GM08714 (cell line): ENCODE data around the gene PLD4.

Experiments used
- H3K4me3 ChIP-seq: fragments of 200-500 bp; sonication (Bioruptor generic); 2 replicates; pipeline ENCODE4 v1.5.1; 2014; ENCODE audit warnings: mild to moderate bottlenecking, low read length, inconsistent platforms
- ZNF274 ChIP-seq: IDR thresholded peaks from 2 replicates; pipeline ENCODE4 v1.6.1; 2012; ENCODE audit warnings: mild to moderate bottlenecking, low read depth, low read length

Gene PLD4

GRCh38 chr14:104972301-104973134 lies 47.8 kb downstream of the PLD4 start:
- TF ChIP-seq ZNF274, result no peak
- H3K4me3 ChIP-seq, result no peak overlapping the region

GRCh38 chr14:104973135-104973384 lies 48.4 kb downstream of the PLD4 start:
- H3K4me3 ChIP-seq, result no peak overlapping the region
- no peak for TF ChIP-seq ZNF274

GRCh38 chr14:104973385-104974145 lies 48.9 kb downstream of the PLD4 start:
- no peak overlapping the region for H3K4me3 ChIP-seq
- no peak for TF ChIP-seq ZNF274

DNA sequence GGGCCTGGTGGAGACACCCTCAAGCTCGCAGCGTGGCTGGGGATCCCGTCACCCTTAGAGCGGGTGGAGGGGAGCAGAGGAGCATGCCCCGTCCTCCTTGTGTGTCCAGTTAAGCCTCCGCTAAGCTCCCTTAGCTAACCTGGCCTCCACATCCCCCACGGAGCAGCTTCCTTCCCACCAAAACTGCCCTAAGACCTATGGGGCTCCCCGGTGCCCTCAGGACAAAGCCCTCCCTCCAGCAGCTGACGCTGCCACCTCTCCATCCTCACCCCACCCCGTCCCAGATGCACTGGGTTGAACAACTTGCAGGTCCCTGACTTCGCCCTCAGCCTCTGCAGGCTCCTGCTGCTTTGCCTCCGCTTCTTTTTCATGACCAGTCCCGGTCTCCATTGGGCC lies 49.5 kb downstream of the PLD4 start:
- no peak for TF ChIP-seq ZNF274

DNA sequence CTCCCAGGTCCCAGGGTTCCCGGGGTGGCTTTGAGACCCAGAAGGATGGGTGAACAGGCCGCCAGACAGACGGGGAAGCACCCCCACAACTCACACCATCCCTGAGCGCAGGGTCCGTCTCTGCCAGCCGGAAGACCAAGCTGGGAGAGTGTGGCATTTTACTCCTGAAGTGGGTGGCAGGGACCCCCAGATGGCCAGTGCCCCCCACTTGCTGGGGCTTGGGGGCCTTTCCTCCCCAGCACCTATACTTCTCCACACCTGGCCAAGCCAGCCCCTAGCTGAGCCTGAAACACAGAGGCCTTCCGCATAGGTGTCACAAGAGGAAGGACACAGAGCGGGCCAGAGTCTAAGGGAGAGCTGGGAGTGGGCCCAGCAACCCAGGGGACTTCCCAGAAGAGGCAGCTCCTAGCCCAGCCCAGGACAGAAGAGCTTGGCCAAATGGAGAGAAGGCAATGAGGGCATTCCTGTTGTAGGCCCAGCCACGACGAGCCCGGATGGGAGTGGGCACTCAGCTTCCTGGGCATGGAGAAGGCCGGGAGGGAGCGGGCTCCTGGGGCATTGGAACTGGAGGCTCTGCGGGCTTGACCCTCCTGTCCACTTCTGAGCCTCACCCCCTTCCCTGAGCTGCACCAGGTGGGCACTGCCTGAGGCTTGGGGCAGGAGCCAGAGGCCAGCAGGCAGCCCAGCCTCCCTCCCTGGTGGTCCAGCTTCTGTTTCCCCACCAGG lies 50.1 kb downstream of the PLD4 start:
- no peak for TF ChIP-seq ZNF274
- no peak overlapping the region for H3K4me3 ChIP-seq

More for the DNA sequence above, 49.5 kb downstream of the PLD4 start:
- H3K4me3 ChIP-seq, result no peak overlapping the region

DNA sequence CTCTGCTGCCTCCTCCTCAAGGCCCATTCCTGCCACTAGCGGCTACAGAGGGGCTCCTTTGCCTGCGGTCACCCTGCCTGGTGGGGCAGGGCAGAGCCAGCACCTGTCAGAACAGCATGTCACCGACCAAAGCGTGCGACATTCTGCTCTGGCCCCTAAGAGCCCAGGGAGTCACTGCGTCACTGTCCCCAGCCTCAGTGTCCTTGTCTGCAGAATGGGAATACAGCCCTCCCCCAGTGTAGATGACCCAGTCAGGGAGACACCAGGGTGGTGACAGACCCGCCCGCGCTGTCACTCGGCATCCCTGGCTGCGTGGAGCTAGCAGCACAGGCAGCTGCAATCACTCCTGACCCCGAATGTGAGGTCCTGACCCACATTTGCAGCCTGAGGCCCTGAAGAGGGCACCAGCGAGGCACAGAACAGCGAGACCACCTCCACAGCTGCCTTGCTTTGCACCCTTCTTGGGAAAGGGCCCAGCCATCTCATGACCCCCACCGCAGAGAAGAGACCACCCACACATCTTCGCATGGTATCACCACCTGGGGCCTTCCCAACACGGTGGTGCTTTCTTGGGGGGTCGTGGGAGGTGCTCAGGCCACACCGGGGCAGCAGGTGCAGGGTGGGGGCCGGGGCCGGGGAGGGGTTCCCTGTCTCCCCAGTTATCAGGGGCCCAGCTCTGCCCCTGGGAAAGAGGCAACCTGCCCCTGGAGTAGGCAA lies 51.0 kb downstream of the PLD4 start:
- H3K4me3 ChIP-seq, result no peak overlapping the region
- no peak for TF ChIP-seq ZNF274

- H3K4me3 ChIP-seq, result no peak overlapping the region
- no peak for TF ChIP-seq ZNF274
These were observed 51.7 kb downstream of the PLD4 start for GRCh38 chr14:104976198-104977007.

DNA sequence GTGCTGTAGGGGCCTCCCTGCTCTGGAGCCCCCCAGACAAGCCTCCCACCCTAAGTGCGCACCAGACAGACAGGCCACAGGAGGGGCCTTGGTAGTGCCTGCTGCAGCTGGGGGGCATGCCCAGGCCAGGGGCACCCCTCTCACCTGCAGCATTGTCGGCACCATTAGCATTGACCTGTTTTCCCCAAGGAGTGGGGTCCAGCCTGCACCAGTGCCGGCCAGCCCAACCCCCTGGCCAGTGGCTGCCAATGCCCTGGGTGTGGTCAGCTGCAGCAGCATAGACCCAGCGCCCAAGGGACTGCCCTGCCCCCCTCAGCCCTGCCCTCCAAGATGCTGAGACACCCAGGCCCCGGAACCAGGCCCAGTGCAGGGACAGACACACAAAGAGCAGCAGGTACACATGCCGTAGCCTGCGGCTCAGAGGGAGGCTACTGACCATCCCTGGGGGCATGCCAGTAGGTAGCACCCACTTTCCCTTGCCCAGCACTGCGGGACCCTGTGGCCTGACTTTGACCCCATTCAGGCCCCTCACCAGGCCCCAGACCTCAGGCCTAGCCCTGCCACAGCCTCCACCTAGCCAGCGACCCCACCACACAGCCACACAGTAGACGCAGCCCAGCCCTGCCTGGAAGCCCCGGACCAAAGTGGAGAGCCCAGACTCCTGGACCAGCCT lies 52.5 kb downstream of the PLD4 start:
- H3K4me3 ChIP-seq, result no peak overlapping the region
- no peak for TF ChIP-seq ZNF274

DNA sequence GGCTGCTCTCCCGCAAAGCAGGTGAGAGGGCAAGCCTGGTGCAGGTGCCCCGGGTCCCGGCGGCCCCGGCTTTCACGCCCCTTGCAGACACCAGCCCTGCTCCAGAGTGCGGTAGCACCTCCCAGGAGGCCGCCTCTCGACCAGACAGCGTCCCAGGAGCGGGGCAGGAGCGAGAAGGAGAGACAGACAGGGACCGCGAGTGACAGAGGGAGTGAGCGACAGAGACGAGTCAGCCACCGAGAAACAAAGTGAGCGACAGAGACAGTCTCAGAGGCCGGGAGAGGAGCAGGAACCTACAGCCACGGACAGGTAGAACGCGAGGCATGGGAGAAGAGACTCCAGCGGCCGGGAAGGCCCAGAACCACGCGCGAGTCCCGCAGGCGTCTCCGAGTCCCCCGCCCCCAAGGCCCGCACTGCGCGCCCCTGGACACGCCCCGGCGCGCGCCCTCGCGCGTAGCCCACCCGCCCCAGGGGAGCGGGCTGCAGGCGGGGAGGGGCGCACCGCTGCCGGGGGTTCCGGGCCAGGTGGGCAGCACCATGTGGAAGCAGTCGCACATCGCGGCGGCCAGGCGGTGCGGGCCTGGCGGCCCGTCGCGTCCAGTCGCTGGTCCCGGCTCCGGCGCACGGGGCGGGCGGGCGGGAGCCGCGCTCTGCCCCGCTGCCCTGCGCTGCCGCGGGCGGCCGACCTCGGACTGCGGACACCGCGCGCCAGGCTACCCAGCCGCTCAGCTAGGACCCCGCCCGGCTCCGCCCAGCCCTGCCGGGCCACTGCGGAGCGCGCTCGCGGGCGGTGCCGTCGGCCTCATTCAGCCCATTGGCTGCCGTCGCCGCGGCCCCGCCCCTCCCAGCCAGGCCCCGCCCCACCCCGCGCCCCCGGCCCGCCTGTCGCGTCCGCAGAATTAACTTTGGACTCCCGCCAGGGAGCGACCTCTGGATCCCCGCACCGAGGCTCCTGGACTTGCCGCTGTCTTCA lies 53.3 kb downstream of the PLD4 start, which contains the start of gene AHNAK2:
TSS of gene AHNAK2 (minus strand) at position 694 of the 973 bp plus-strand sequence. CDS start at position 557, 137 bp downstream.
- no peak for TF ChIP-seq ZNF274
- H3K4me3 ChIP-seq, result peak within 1 kb of the TSS; percentile 7; the same call in 1 of the 2 replicates

DNA sequence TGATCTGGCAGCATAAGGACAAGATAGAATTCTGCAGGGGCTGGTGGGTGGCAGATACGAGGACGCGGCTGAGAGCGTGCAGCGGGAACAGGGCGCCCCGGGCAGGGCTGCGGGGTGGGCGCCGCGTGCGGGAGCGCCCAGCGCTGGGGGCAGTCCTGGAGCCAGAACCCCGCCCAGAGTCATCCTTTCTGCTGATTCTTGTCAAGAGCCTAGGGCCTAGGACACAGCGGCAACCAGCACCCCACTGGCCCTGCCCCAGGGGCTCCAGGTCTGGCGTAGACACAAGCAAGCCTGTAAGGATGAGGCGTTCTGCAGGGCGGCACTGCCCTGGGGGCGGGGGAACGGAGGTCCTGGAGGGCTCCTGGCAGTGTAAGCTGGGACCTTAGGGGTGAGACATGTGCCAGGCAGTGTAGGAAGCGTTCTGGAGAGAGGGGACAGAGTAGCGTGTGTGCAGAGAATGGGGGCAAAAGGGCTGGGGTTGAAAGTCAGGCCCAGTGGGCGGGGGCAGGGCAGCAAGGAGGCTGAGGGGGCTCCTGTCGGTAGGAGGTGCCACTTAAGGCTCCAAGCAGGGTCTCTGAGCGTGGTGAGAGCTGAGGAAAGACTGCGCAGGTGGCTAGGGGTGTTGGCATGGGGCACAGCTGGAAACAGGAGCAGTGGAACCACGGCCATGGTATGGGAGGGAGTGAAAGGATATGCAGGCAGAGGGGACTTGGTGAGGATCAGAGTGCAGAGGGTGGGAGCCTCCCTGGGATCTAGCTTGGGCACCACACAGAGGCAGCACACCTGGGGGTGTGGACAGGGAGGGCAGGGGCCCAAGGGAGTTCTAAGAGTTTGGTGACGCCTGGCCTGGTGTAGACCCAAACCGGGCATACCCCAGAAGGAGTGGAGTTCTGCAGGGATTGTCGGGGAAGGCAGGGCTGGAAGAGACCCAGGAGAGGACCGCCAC lies 54.3 kb downstream of the PLD4 start:
- TF ChIP-seq ZNF274, result no peak
- no peak overlapping the region for H3K4me3 ChIP-seq
